ENCODE data around the gene THBS2.

THBS2 gene

DNA sequence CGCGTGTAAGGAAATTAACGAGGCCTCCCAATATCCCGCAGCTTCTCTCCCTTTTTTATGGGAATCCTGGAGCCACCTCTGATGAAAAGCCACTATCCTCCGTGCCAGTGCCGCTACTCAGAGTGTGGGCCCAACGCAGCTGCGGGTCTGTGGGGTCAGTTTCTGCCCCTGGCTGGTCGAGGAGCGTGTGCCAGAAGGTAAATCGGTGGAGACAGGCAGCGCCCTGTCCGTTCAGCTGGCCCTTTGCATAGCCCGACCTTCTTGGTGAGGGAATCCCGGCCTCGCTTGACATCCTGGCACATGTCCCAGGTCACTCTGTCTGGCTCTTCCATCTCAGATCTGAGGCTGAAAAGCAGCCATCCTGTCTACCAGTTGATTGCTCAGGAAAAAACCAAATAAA lies 4.6 kb downstream of the THBS2 start:
- DNase-seq (ENCODE audit: low read depth), result no peak

DNA sequence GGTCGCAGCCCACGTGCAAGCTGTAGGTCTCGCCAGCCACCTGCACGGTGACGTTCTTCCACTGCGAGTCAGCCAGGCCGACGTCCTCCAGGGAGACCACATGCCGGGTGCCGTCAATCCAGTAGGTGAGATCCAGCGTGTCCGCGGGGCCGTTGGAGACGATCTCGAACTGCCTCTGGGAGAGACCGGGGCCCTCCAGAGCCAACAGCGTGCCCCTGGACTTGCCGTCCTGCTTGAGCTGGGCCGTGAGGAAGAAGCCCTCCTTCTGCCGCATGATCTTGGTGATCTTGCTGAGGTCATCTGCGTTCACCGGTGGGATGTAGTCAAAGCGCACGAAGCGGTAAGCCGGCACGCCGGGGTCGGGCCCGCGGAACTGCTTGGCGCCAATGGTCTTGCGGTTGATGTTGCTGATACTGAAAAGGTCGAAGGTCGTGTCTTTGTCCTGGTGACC lies 5.1 kb downstream of the THBS2 start:
- no peak for DNase-seq (ENCODE audit: low read depth)

DNA sequence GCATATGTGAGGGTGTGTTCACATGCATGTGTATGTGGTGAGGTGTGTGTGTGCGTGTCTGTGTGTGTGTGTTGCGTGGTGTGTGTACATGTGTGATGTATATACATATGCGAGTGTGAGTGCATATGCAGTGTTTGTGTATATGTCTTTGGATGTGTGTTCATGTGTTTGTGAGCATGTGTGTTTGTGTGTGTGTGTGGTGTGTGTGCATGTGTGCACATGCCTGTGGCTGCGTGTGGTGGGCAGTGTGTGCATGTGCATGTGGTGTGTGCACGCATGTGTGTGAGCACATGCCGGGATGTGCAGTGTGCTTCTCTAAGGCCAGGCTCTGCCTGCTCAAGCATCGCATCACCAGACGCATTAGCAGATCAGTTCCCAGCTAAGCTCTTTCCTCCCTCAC lies 5.7 kb downstream of the THBS2 start:
- DNase-seq (ENCODE audit: low read depth), result no peak

DNA sequence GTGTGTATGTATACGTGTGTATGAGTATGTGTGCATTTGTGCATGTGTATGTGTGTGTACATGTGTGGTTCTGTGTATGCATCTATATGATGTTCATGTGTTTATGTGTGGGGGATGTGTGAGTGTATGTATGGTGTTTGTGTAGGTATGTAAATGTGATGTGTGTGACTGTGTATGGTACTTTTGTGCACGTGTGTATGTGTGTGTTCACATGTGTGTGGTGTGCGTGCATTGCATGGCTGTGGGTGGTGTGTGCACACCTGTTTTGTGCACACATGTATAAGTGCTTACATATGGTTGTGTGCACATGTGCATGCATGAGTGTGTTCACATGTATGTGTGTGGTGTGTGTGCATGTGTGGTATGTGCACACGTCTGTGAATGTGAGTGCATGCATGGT lies 6.2 kb downstream of the THBS2 start:
- no peak for DNase-seq (ENCODE audit: low read depth)

DNA sequence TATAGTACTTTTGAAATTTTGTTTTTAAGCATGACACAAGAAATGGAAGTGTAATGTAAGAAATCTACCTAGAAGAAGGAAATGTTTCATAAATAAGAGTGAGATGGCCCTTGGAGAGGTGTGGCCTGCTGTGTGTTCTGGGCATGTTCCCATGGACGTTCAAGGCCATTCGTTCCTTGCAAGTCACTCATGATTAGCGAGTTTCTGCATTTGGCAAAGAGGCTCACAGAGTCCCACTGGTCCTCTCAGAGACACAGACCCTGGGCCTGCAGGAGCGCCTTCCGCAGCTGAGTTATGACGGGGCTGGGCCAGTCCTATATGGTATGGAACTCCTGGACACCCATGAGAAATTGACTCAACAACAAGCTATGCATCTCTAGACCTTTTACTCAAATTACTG lies 7.2 kb downstream of the THBS2 start:
- no peak for DNase-seq (ENCODE audit: low read depth)

DNA sequence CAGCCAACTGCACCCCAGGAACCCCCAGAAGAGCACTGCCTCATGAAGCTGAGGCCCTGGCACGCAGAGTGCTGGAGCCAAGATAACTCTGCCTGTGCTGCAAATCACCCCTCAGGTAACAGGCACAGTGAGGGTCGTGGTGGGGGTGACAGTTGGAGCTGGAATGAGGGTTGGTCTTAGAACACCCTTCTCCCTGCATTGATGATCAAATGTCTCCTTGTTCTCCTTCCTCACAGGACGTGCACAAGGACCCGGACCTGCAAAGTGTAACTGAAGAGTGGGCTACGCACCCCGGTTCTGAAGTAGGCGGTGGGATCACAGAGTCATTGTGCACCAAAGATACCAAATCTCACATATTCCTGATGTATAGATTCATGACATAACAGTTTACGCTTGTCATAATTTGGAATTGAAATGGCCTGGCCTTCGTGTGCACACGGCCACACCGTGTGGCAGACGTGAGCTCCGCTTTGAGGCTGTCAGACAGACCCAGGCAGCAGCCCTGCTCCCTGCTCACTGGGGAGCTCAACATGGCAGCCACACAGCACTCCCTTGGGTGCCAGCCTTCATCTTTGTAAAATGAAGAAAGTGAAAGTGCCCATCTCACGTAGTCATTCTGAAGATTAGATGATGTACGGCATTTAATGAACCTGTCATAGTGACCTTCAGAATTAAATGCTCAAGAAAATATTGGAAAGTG lies 8.8 kb downstream of the THBS2 start:
- no peak for DNase-seq (ENCODE audit: low read depth)

DNA sequence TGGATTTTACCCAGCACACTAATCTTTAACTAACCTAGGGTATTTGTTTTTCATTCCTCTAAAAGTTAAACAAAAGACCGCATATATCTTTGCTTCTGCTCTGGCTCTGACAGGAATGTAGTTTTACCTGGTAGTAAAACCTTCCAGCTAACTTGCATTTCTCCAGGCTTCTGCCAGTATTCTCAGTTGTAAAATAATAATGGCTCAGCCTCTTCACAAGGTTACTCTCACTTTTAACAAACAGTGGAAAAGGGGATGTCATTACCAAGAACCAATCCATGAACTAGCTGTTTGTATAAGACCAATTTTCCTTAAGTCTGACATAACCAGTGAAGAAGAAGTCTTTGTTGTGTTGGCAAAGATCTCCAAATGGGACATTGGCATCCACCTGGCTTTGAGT lies 10.0 kb downstream of the THBS2 start:
- DNase-seq (ENCODE audit: low read depth), result no peak

DNA sequence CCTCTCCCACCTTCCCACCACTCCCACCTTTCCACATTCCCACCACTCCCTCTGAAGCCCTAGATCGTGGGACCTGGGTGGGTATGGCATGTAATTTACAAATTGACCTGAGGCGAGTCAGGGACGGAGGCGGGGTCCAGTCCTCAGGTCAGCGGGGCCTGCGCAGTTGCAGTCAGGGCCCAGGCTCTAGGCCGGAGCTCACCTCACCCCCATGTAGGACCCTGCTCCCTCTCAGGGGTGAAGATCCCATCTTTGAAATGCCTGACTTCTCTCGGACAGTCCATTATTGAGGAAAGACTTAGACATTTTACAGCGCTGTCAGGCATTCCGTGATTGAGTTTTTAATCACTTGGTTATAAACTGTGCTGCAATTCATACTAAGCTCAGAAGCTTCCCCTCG lies 10.5 kb downstream of the THBS2 start:
- DNase-seq (ENCODE audit: low read depth), result no peak

DNA sequence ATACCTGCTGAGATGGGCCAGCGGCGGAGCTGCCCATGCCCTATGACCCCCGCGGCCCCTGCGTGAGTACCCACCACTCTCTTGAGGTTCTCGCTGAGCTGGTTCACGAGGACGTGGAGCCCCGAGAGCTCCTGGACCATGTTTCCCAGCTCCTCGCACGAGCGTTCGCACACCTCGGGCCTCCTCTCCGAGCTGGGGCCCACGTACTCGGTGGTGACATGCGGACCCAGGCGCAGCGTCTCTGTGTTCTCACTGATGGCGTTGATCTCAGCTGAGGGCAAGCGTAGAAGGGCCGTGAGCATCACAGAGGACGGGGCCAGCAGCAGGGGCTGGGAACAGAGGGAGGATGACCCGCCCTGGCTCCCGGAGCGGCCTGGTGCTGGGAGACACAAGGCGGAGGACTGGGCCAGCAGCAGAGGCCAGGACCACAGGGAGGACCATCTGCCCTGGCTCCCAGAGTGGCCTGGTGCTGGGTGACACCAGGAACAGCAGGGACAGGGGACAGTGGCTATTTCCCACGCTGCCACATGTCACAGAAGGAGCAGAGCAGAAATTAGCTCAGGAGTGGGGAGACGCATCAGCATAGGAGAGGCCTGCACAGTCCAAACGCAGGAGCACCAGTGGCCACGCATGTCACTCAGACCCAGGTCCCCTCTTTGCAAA lies 11.8 kb downstream of the THBS2 start:
- no peak for DNase-seq (ENCODE audit: low read depth)

DNA sequence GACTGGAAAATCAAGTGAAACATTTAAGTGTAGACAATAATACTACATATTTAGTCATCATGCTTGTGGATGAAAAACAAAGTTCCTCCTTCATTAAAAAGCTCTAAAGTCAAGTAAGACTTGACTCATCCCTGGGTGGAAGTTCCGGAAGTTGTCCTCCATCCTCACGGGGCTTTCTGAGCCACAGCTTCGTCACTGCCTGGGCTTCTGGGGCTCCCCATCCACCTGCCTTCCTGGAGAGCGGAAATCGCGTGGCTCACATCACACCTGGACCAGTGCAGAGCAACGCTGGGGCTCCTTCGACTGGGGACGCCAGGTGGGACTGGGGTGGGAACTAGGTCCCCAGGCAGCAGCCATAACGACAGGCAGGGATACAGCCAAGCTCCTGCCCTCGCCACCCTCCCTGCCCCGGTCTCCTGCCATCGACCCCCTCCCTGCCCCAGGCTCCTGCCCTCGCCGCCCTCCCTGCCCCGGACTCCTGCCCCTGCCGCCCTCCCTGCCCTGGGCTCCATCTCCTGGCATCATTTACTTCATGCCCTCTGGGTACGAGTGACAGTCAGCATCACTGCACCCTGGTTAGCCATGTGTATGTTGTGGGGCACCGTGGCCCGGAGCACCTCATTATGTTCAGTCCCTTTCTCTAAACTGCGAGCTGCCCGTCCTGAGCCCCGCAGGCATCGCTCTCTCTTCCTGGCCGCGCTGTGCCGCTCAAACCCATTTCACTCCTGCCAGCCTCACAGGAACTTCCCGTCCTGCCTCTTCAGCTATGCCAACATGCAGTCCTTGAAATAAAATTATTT lies 12.9 kb downstream of the THBS2 start:
- no peak for DNase-seq (ENCODE audit: low read depth)

DNA sequence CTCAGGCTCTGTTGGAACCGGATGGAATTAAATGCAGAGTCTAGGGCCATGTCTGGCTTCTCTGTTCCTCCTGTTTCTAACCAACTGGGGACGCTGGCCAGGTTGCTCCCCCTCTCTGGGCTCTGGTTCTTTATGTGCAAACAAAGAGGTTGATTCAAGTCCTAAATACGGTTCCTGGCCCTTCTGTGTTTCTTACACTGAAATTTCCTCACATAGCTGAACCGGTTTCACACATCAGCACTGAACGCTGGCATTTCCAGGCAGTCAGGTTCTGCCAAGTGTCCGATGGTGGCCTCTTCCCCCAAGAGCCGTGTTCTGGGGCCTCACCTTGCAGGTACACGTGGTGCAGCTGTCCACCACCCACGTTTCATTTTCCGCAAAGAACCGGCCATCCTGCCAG lies 13.5 kb downstream of the THBS2 start:
- DNase-seq (ENCODE audit: low read depth), result no peak

DNA sequence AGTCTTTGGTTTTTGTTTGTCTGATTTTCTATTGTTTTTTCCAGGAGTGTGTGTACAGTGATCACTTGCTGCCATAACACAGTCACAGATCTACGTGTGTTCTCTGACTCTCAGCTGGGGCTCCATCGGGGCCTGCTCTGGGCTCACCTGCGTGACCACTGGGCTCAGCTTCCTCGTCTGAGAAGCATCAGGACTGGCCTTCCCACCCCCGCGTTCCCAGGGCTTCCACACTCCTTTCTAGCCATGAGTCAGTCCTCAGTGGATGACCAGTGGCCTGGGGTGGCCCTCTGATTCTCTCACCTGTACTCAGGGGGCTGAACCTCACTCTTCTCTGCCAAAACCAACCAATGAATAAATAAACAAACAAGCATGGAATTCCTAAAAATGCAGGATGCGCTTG lies 14.5 kb downstream of the THBS2 start:
- no peak for DNase-seq (ENCODE audit: low read depth)

DNA sequence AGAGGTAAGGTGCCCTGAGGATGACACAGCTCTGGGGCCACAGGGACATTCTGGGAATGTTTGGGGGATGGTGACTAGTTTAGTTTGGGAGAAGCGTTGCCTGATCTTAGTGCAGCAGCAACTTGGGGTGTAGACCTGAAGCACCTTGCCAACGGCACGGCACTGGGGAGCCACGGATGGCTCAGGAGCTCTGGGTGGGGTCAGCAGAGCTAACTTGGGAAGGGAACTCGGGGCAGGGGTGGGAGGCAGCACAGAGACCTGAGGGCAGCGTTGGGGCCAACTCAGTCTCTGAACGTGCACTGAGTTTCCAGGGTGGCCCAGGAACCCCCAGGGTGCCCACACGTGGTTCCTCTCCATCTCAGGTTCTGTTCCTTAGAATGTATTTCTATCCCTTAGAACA lies 14.9 kb downstream of the THBS2 start:
- no peak for DNase-seq (ENCODE audit: low read depth)

DNA sequence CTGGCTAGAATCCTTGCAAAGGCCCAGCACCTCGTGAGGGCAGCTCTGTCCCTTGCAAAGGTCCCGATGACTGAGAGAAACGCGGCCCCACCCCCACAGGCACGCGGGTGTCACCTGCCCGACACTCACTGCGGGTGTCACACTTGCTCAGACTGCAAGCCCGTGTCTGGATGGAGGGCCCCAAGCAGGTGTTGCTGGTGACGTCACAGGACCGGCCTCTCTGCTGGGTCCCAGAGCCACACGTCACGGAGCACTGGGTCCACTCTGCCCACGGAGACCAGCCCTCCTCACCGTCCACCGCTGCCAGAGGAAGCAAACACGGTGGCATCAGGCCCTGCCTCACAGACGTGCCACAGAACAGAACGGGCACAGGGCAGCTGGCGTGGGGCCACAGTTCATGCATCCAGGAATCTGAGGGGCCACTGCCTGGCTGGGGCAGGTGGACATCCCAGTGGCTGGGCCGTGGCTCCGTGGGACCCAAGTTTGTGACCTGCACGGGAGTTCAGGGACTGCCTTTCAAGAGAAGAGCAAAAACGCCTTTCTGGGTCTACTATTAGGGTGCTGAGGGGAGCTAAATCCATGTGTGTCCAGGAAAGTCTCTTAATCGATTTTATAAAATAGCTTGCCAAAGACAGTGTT lies 16.0 kb downstream of the THBS2 start:
- DNase-seq (ENCODE audit: low read depth), result no peak

DNA sequence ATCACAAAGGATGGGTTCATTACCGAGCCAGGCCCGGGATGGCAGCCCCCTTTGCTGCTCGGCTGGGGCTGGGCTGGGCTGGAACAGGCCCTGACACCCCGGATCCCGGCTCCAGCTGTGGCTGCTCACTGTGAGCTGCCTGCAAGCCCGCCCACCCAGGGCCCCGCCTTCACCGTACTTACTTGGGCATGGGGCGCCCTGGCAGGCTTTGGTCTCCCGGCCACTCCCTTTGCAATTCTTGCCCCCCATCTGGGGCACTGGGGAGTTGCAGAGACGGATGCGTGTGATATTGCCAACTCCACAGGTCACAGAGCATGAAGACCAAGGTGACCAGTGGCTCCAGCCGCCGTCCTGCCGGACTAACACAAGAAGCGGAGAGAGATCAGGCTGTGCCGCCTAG lies 16.7 kb downstream of the THBS2 start:
- DNase-seq (ENCODE audit: low read depth), result no peak

DNA sequence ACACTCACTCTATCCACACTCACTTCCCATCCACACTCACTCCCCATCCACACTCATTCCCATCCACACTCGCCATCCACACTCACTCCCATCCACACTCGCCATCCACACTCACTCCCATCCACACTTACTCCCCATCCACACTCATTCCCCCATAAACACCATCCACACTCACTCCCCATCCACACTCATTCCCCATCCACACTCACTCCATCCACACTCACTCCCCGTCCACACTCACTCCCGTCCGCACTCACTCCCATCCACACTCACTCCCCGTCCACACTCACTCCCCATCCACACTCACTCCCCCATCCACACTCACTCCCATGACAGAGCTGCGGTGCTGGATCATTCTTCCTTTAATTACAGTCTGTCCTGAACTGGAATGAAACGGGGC lies 17.1 kb downstream of the THBS2 start:
- no peak for DNase-seq (ENCODE audit: low read depth)

DNA sequence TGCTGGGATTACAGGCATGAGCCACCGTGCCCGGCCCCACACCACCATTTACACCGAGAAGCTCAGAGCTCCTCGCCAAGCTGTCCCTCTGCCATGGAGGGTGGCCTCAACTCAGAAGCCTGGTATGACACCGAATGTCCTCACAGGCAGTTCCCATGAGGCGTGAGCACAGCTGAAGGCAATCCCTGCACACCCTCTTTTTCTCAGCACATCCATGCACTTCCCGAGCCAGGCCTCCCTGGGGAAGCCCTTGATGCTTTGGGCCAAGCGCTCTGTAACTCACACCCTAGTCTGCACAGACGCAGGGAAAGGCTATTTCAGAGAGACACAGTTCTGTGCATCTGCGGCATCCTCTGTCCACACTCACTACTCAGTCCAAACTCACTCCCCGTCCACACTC lies 18.4 kb downstream of the THBS2 start:
- DNase-seq (ENCODE audit: low read depth), result no peak

DNA sequence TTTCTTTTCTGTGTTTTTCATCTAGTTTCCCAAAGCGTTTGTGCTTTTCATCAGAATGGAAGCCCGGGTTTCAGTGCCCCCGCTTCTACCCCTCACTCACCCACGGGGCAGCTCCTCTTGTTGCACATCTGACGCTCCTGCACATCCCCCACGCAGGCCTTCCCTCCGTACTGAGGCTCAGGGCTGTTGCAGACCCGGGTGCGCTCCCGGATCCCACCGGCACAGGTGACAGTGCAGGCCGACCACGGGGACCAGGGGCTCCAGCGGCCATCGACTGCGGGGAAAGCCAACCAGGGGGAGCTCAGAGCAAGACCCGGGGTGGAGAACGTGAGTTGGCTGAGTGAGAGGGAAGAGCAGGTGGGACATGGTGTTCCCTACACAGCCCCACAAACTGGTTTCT lies 19.0 kb downstream of the THBS2 start:
- DNase-seq (ENCODE audit: low read depth), result no peak

DNA sequence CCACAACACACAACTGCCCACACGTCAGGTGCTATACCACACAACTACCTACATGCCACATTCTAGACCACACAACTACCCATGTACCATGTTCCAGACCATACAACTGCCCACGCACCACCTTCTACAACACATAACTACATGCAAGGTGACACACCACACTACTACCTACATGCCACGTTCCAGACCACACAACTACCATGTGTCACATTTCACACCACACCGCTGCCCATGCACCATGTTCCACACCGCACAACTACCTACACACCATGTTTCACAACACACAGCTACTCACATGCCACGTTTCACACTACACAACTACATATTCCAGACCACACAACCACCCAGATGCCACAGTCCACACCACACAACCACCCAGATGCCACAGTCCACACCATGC lies 19.8 kb downstream of the THBS2 start:
- no peak for DNase-seq (ENCODE audit: low read depth)

DNA sequence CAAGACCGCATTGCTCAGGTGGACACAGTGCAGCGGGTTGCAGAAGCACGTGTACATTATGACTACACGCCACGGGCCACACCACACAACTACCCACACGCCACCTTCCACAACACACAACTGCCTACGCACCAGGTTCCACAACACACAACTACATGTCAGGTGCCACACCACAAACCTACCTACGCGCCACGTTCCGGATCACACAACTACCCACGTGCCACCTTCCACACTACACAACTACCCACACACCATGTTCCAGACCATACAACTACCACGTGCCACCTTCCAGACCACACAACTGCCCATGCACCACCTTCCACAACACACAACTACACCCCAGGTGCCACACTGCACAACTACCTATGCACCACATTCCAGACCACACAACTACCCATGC lies 20.5 kb downstream of the THBS2 start:
- no peak for DNase-seq (ENCODE audit: low read depth)

DNA sequence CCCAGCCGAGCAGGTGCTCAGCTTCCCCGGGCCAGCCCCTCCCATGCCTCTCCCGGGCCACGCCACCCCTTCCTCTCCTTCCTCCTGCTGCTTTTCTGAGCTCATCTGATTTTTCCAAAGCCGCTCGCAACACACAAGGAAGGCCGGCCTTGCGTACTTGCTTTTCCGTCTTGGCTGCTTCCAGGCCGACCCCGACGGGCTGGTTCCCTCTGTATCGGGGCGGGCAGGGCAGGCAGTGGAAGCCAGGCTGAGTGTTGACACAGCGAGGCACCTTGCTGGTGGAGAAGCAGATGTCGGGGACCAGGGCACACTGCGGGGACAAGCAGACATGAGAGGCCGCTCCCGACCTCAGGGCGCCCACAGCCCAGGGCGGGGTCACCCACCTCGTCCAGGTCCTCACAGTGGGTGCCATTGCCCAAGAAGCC lies 21.1 kb downstream of the THBS2 start:
- DNase-seq (ENCODE audit: low read depth), result no peak

DNA sequence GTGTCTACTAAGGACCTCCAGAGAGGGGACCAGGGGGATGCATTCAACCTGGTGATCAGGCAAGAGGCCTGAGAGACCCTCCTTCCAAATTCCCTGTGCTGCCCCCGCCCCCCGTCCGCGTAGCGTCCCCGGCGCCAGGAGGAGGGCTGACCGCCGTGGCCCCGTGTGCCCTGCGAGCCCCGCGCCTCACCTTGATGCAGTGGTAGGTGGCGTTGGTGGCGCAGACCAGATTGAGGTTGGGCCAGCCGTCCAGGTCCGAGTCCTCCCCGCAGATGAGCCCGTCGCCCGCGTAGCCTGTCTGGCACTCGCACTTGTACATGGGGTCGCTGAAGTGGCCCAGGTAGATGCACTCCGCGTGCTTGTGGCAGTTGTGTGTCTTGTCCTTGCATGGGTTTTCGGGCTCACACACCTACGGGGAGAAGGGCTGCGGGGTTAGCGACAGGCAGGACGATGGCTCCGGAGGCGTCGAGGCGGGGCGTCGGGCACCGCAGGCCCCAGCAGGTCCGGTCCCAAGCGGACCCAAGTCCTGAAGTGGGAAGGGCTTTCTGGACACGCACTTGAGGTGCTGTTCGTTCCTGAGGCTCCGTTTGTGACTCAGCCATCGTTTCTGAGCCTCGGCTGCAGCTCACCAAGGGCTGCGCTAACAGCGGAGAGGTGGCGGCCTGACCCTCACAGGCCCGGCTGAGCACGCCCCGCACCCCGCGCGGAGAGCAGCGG lies 21.7 kb downstream of the THBS2 start:
- DNase-seq (ENCODE audit: low read depth), result no peak

All from stimulated activated CD8-positive, alpha-beta memory T cell treated with anti-CD3 and anti-CD28 coated beads, Interleukin-12 subunit alpha, Interleukin-12 subunit beta, amount 100 ng/mL, for 1 hour (primary cell).